Measurements from ENCODE around the gene STXBP4.

DNA sequence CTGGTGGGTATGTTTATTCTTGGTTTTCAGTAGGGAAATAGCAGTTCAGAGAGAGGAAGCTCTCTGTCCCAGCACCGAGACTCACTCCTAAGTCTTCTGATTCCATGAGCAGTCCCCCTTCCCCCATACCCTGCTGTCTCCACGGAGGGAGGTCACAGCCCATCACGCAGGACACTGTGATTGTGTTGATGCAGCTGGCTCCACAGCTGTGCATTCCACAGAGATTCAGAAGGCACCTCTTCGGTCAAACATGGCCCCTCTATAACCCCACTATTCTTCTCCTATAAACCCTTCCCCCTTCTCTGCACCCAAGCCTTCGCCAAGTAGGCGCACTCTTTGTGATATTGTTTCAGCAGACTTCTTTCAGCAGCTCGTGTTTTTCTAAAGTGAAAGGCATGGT lies 191.9 kb downstream of the STXBP4 start:
- TF ChIP-seq EP300 (IDR thresholded peaks at IDR 0.05), result no peak
- TF ChIP-seq CTCF (IDR thresholded peaks at IDR 0.05), result no peak
